A673 (cell line): ENCODE results near the gene KCNMA1. TPM values are rescaled to one million over a fixed set of nuclear protein-coding genes. Genes with fewer than 3 reads are reported as not detected.

Experiments used
- BruUV-seq: library from RNA; stranded (reverse); fragments of 400-500 nt; replicated peaks from 2 replicates; lab custom pipeline; 2021; lab: Mats Ljungman, UMichigan
- CTCF ChIA-PET: fragments of 300-600 bp; sonication (Branson Sonifier 250); formaldehyde crosslinking; loops from one replicate; lab custom pipeline; 2022; ENCODE audit warnings: antibody characterized with exemption; lab: Charles Lee
- POLR2A ChIA-PET: fragments of 300-600 bp; sonication (Branson Sonifier 250); formaldehyde crosslinking; loops from one replicate; lab custom pipeline; 2022; ENCODE audit warnings: antibody characterized with exemption; ENCODE audit not compliant: low non-redundant PET; lab: Charles Lee
- DNase-seq: peaks from one replicate; pipeline ENCODE4 v3.0.0-alpha.2; 2015; ENCODE audit warnings: low spot score
- H3K27ac ChIP-seq: fragments of 200-600 bp; sonication (generic); 2 replicates; pipeline ENCODE4 v1.5.1; 2016; ENCODE audit warnings: mixed run types, low read depth, mild to moderate bottlenecking, mixed read lengths, antibody characterized with exemption, low read length; ENCODE audit not compliant: poor library complexity, severe bottlenecking
- H3K27me3 ChIP-seq: fragments of 200-600 bp; sonication (generic); replicated peaks from 2 replicates; pipeline ENCODE4 v1.6.1; 2017; ENCODE audit warnings: mixed run types, low read depth, mild to moderate bottlenecking, mixed read lengths, antibody characterized with exemption, low read length; ENCODE audit not compliant: insufficient read depth, poor library complexity
- H3K36me3 ChIP-seq: fragments of 200-600 bp; sonication (generic); 2 replicates; pipeline ENCODE4 v1.6.1; 2016; ENCODE audit warnings: mixed run types, mild to moderate bottlenecking, mixed read lengths, antibody characterized with exemption, low read length; ENCODE audit not compliant: insufficient read depth, poor library complexity, severe bottlenecking
- H3K4me1 ChIP-seq: fragments of 200-600 bp; sonication (generic); 2 replicates; pipeline ENCODE4 v1.6.1; 2017; ENCODE audit warnings: mixed run types, mild to moderate bottlenecking, mixed read lengths, antibody characterized with exemption, low read length; ENCODE audit not compliant: insufficient read depth, poor library complexity, severe bottlenecking
- H3K4me3 ChIP-seq: fragments of 200-600 bp; sonication (generic); 2 replicates; pipeline ENCODE4 v1.5.1; 2016; ENCODE audit warnings: low read depth, mixed run types, mild to moderate bottlenecking, mixed read lengths, low read length; ENCODE audit not compliant: poor library complexity, severe bottlenecking
- H3K9me3 ChIP-seq: fragments of 200-600 bp; sonication (generic); 2 replicates; pipeline ENCODE4 v1.6.1; 2016; ENCODE audit warnings: mixed run types, low read depth, mild to moderate bottlenecking, mixed read lengths, antibody characterized with exemption, low read length; ENCODE audit not compliant: poor library complexity, severe bottlenecking
- CTCF ChIP-seq: fragments of 300-800, 200-600 bp; sonication (generic); conservative IDR thresholded peaks from 2 replicates; pipeline ENCODE4 v1.5.1; 2017; ENCODE audit warnings: low read depth, mild to moderate bottlenecking, antibody characterized with exemption, low read length, moderate library complexity, mixed read lengths
- EZH2 ChIP-seq: fragments of 200-600 bp; sonication (generic); IDR thresholded peaks from 2 replicates; pipeline ENCODE4 v1.6.1; 2017; ENCODE audit warnings: borderline replicate concordance, low read depth, mild to moderate bottlenecking, mixed read lengths, antibody characterized with exemption, low read length; ENCODE audit not compliant: poor library complexity, severe bottlenecking
- intact Hi-C: fragments of 100-400 bp; cut with micrococcal nuclease; formaldehyde crosslinking; loops from one replicate; pipeline ENCODE4 v1.10.0; 2022; ENCODE audit not compliant: unreplicated experiment
- total RNA-seq: library from RNA; stranded (reverse); gene quantifications from 2 replicates; pipeline ENCODE4 v1.2.3, GENCODE V29; 2021

The KCNMA1 gene
- total RNA-seq, 1 experiment from 2014 or later, result 0.84 TPM

GRCh38 chr10:77332256-77332655 is 305.4 kb downstream of the KCNMA1 start:
- H3K4me3 ChIP-seq, result no peak overlapping the region
- no peak overlapping the region for H3K27ac ChIP-seq
- intact Hi-C loops, result no loop called here
- no peak for DNase-seq
- CTCF ChIA-PET, result no interaction called here
- no peaks in the 10 kb centered on the region for H3K36me3 ChIP-seq
- H3K27me3 ChIP-seq, result no peaks in the 10 kb centered on the region
- POLR2A ChIA-PET, result no interaction called here
- no peaks in the 10 kb centered on the region for H3K9me3 ChIP-seq
- TF ChIP-seq EZH2 (no peak), CTCF (no peak)
- H3K4me1 ChIP-seq, result no peaks in the 10 kb centered on the region
- BruUV-seq, result no TSS peak

- CTCF ChIA-PET, result no interaction called here
- POLR2A ChIA-PET, result no interaction called here
- no peaks in the 10 kb centered on the region for H3K4me1 ChIP-seq
- H3K36me3 ChIP-seq, result no peaks in the 10 kb centered on the region
- DNase-seq, result peak; percentile 32
- no peaks in the 10 kb centered on the region for H3K9me3 ChIP-seq
- BruUV-seq, result no TSS peak
- no peak overlapping the region for H3K4me3 ChIP-seq
- no peak overlapping the region for H3K27ac ChIP-seq
- TF ChIP-seq EZH2 (no peak), CTCF (no peak)
- H3K27me3 ChIP-seq, result no peaks in the 10 kb centered on the region
- intact Hi-C loops, result no loop called here
Observed at GRCh38 chr10:77328272-77328816, 309.3 kb downstream of the KCNMA1 start.

- no TSS peak for BruUV-seq
Observed at GRCh38 chr10:77325233-77325537, 312.4 kb downstream of the KCNMA1 start.

More at GRCh38 chr10:77325233-77325537, 312.4 kb downstream of the KCNMA1 start:
- ChIA-PET POLR2A (no interaction called here), CTCF (no interaction called here)
- intact Hi-C loops, result no loop called here
- no peak overlapping the region for H3K27ac ChIP-seq
- H3K36me3 ChIP-seq, result no peaks in the 10 kb centered on the region
- no peak overlapping the region for H3K4me3 ChIP-seq
- no peaks in the 10 kb centered on the region for H3K4me1 ChIP-seq
- TF ChIP-seq CTCF (no peak), EZH2 (no peak)
- H3K9me3 ChIP-seq, result no peaks in the 10 kb centered on the region
- H3K27me3 ChIP-seq, result peaks cover 23% of the 10 kb centered on the region
- DNase-seq, result no peak
